Stimulated activated CD8-positive, alpha-beta memory T cell treated with anti-CD3 and anti-CD28 coated beads, Interleukin-7, amount 100 ng/mL, for 24 hours (primary cell): Measurements from ENCODE around the gene PTPRE.

ENCODE experiments used
- DNase-seq: peaks from one replicate; pipeline ENCODE4 v3.0.0-alpha.2; 2020; ENCODE audit warnings: low read depth

The PTPRE gene

DNA sequence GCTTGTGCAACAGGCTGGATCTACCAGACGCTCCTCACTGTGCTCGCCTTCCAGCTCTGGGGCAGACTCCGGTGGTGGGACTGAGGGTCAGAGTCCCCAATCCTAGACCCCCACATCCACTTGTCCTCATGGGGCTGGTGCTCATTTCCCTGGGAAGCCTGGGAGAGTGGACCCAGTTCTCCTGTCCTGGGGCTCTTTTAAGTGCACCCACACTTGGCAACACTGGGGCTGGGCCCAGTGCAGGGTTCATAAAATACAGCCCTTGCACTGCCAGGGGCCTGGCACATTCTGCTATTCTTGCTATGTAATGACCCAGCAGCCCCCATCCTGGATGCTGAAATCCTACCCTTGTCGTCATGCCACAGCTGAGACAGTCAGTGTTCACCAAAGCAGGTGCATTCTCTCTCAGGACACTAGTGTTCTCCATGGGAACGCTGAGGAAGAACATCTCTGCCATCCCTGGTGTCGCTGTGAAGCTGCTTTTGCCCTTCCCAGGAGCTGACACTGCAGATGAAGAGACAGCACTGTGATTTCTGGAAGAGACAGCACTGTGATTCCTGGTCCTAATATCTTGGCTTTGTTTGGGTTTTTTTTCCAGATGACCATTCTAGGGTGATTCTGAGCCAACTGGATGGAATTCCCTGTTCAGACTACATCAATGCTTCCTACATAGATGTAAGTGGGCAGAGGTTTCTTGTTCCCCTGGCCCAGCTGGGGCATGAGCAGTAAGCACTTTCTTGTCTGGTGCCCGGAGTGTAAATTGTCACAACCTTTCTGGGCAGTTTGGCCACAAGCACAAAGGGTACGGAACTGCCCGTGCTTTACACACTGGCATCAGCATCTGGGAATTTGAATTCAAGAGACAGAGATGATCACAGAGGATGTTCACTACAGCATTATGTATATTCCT, 153.7 kb downstream of the PTPRE start:
- DNase-seq, result no peak

DNA sequence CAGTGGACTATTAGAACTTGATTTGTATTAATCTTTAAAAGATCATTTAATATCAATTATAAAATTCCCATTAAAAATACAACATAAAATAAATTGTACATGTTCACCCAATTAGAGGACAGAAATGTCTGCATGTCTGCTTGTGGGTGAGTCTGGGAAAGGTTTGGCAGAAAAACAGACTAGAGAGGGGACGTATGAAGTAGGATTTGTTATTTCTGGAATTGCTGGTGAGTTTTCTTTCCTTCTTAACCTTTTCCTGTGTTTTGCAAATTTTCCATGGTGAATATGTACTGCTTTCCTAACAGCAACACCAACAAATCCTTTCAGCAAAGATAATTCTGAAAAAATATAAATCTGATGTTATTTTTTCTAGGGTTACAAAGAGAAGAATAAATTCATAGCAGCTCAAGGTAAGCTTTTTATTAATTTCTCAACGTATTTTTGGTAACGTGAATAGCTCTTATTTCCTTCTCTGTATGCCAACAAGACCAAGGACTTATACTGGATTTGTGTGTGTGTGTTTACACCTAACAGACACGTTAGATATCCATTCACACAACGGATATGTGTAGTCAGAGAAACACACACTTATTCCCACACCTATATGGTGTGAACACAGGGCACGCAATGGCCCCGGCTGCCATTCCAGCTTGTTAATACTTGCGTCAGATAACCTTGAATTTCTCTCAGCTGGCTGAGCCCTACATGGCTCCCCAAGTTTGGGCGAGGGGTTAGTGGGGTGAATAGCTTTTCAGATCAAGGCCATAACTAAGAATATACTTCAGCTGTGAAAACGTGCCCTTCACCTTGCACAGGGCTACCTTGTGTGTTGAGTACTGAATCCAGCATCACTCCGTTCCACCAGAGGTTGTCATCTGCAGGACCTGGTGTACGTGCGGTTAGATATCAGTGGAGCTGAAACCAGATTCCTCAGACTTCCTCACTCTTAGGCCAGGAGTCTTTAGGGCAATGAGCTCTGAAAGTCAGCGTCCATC, 154.7 kb downstream of the PTPRE start:
- DNase-seq, result no peak

DNA sequence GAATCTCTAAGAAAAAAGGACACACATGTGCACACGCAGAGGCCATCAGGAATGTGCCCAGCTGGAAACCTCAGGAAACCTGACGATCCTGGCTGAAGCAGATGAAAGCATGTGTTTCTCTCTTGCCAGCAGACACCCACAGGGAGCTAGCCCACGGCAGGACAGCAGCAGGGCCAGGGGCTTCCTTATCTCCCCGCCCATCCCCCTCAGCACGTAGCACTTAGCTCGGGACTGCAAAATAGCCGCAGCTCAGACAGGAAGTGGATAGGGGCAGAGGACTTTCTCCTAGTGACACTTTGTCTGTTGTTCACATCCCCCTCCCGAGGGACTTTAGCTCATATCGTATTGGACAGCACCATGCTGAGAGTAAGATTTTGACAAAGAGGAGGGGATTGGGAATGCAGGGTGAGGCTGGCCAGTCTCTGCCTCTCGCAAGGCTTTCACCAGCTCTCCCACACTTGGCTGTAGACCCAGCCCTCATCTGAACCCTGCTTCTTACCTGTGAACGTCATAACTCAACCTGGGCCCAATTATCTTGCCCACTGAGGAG, 155.5 kb downstream of the PTPRE start:
- no peak for DNase-seq

DNA sequence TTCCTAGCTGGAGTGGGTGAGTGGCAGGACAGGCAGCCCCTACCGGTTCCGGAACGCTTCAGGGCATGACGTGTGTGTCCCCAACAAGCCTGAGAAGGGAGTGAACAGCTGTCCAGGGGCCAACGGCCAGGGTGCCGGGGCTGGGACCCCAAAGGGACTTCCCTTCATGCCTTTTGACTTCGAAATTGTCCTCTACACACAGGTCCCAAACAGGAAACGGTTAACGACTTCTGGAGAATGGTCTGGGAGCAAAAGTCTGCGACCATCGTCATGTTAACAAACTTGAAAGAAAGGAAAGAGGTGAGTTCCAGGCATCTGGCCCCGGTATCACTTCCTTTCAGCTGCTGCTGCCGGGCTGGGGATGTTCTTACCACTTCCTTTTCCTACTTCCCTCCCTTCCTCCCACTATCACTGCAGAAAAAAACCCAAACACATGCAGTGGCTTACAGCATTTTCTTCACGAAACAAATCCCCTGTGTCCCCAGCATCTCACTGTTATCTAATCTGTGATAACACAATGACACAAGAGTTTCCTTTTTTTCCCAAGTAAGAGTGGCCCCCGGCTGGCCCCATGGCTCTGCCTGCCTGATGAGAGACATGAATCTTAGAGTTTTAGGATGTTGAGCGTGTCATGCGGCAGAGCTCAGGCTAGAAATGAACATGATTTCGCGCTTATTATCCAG, 156.1 kb downstream of the PTPRE start:
- no peak for DNase-seq

DNA sequence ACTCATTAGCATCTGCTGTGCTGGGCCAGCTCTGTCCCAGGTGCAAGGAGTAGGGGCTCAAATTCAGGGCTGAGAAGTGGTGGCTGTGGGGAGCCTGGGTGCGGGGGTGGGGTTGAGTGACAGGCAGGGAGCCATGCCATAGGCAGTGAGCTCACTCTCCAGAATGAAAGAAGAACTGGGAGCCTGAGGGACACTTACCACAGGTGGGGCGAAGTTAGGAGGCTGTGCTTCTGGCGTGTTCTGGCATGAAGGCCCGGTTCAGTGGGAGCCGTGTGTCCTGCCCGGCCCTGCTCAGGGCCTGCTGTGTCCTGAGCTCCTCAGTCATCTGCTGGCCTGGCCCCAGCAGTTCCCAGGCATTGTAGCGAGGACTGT, 156.8 kb downstream of the PTPRE start:
- peak; percentile 14 for DNase-seq

DNA sequence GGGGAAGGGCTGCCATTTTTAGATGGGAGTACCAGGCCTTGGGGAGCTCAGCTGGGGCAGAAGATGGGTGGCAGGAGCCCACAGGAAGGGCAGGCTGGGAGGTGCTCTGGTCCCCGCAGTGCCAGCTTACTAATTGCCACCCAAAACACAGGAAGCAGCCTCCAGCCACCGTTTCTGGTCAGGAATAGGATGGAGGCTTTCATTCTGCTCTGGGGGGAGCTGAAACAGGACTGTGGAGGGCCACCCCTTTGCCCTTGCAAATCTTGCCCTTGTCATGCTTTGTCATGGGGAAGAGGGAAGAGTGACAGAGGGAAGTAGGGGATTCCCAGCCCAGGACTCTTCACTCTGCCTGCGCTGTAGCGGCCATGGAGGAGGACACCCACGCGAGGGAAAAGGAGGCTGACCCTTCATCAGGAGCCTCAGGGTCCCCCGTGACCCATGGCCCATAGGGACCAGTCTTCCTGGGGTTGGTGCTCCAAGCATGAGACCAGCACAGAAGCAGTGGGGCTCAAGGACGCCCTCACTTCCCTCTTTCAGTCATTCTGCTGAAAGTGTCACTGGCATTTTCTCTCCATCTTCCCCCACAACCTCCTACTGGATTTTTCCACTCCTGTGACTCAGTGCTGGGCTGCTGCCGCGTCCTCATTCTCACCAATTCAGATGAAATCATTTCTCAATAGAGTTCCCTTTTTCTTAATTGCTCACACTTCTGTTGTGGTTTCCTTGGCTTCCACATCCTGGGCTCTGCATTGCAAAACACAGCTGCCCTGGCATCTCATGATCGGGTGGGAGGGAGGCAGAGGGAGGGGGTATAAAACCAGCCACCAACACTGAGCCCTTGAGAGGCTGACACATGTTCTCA, 157.4 kb downstream of the PTPRE start:
- peak; percentile 54 for DNase-seq

DNA sequence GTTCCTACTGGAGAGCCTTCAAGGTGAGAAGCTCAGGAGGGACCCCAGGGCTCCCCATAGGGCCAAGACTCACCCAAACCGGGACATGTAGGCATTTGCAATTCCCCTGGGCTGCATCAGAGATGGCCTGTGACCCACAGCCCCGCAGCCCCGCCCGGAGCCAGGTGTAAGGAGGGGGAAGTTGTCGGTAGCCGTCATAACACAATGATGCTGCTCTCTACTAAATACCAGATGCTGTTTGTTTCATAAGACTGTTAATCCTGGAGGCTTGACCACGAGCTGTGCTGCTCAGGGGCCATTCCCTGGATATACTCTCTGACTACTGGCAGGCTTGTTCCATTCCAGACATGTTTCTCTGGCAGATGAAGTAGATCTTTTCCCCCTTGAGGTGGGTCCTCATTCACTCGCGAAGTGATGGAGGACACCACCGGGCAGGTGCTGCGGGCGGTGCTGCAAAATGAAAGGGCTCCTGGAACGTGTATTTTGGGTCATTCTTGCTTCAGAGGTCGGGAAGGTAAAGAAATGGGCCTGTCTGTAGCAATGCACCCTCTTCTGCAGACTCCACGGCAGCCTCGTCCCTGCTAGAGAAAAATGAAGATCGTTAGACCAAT, 158.2 kb downstream of the PTPRE start:
- DNase-seq, result no peak

DNA sequence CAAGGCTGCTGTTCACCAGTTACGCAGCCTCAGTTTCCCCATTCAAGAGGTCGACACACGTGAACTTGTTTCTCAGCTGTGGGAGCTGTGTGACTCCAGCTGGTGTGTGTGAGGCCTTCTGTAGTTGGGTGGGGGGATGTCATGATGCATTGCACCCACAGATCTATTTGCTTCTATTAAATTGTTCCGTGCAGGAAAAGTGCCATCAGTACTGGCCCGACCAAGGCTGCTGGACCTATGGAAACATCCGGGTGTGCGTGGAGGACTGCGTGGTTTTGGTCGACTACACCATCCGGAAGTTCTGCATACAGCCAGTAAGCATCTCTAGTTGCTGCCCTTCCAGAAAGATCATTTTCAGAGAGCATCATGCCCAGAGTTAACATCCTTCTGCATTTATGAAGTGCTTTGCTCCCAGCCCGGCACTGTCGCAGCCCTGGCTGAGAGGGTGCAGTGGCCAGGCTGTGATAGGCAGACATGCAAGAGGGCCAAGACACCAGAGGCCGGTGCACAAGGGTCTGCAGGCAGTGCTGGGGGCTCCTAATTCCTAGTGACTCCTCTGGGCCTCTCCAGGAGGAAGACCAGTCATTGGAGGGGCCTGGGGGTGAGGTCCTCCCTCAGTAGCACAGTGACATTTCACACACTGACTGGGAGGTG, 159.1 kb downstream of the PTPRE start:
- no peak for DNase-seq

DNA sequence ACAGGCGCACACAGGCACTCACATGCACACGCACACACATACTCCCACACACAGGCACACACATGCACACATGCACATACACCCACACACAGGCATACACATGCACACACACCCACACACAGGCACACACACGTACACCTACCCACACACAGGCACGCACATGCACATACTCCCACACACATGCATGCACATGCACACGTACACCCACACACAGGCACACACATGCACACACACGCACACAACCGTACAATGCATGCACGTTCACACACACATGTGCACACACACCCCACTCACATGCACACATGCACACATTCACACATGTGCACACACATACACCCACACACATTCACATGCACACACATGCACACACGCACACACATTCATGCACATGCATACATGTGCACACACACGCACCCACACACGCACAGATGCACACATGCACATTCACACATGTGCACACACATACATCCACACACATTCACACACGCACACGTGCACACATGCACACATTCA, 160.0 kb downstream of the PTPRE start:
- no peak for DNase-seq

DNA sequence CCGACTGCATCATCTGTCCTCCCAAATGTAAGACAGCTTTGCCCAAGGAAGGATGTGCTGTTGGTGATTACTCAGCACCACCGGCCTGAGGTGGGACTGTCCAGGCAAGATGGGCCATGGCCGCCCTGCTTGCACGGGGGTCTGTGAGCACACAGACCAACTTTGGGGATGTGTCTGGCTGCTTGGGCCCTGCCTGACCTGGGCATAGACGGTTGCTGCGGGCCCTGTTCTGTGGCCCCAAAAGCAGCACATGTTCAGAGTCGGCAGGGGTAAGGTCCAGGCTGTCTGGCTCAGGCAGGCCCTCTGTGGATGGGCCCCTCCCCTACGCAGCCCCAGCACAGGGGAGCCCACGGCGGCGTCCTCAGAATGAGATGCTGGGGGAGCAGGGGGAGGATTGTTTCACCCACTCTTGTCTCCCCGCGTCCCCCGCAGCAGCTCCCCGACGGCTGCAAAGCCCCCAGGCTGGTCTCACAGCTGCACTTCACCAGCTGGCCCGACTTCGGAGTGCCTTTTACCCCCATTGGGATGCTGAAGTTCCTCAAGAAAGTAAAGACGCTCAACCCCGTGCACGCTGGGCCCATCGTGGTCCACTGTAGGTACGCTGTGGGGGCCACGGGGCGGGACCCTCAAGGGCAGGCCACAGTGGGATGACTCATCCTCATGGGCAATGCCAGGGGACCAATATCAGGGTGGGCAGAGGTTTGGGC, 160.9 kb downstream of the PTPRE start:
- no peak for DNase-seq

DNA sequence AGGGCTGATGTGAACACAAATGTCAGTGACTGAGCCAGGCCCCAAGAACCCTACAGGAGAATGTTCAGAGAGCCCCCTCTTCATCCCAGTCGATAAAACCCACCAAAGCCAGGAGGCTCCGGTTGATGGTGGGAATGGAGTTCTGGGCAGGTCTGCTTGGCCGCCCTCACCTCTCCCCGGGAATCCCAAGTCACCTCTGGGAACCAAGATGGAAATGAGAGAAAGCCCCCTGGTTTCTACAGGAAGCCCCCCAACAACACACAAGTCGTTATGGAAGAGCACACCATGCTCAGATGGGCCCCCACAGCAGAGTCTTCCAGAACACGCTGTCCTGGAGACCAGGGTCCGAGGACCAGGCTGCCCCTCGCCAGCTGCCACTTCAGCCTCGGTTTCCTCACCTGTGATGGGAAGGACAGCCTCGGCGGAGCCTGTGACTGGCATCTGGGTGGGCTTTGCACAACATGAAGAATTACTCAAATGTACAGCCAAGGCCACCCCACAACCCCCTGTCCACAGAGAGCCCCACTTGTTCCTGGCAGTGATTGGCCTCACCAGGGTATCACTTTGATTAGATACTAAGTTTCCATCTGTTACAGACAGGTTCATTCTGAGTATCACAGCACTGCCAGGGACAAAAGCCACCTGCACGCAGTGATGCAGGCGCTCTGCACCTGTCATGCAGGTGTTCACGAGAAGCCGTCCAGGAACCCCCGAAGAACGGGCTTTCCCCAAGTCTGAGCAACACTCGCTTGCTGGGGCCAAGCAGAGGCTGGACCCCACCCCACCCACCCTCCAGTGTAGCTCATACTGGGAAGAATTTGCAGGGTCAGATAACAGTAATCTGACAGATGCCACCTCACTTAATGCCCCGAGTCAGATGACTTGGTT, 161.7 kb downstream of the PTPRE start:
- no peak for DNase-seq

DNA sequence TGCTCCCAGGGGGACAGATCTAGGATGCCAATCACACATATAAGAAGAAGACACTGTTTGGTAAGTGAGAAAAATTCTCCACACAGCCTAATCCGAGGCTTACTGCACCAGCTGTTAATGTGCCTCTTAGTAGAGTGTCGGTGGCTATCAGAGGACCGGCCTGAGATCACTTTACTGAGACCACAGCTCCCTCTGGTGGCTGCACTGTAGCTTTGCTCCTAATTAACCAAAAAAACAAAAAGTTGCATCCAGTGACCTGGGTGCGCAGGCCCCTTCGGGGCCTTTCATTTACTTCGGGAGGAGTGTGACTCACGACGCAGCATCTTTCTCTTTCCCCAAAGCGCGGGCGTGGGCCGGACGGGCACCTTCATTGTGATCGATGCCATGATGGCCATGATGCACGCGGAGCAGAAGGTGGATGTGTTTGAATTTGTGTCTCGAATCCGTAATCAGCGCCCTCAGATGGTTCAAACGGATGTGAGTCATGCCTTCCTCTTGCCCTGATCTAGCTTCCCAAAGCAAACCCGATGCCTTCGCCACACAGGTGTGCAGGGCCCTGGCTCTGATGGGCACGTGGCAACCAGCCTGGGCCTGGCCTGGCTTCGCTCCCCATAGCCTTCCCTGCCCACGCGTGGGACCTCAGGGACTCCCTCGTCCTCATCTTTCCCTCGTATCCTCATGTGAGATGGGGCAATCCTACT, 162.6 kb downstream of the PTPRE start:
- peak; percentile 65 for DNase-seq

DNA sequence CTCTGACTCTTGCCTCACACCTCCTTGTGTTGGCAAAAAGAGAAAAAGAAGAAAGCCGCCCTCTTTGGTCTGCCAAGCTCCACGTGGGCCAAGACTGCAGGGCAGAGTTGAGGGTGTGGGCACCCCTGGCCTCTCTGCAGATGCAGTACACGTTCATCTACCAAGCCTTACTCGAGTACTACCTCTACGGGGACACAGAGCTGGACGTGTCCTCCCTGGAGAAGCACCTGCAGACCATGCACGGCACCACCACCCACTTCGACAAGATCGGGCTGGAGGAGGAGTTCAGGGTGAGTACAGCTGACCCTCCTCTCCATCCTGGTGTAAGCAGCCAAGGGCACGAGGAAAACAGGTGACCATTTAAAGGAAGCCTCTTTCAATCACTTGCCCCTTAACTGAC, 163.3 kb downstream of the PTPRE start:
- no peak for DNase-seq

DNA sequence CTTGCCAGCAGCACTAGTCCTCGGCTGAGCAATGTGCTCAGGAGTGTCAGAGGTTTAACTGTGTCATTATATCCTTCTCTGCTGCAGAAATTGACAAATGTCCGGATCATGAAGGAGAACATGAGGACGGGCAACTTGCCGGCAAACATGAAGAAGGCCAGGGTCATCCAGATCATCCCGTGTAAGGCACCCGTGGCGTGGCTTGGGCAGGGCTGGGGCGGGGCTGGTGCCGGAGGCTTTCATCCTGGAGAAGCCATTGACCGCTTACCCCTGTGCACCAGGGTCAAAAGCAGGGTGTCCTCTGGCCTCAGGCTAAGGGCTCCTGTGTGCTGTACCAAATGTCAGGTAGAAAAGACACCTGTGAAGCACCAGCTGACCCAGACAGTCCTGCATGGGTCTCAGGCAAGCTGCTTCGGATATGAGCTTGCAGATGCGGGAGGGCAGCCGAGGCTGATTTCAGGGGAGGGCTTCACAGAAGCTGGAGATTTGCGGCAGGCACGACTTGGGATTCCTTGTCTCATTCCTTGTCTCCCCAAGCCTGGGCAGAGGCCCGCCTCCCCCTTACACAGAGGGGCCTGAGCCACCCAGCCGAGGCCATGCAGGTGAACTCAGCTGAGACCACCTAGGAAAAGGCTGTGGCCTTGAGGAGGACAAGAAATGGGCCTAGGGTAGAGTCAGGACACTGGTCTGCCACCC, 164.0 kb downstream of the PTPRE start:
- no peak for DNase-seq

DNA sequence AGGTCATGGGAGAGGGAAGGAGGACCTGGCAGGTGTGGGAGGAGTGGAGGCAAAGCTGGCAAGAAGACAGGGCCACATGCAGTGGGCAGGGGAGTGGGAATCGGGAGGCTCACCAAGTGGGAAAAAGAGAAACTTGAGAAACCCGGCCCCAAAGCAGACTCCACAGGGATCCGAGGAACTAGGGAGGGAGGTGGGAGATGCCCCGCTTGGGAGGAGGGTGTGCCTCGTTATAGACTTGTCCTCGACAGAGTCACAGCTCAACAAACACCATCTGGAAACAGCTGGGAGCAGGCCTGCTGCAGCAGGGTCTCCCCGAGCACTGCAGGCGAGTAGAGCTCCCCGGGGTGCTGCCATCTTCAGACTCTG, 164.5 kb downstream of the PTPRE start:
- no peak for DNase-seq

DNA sequence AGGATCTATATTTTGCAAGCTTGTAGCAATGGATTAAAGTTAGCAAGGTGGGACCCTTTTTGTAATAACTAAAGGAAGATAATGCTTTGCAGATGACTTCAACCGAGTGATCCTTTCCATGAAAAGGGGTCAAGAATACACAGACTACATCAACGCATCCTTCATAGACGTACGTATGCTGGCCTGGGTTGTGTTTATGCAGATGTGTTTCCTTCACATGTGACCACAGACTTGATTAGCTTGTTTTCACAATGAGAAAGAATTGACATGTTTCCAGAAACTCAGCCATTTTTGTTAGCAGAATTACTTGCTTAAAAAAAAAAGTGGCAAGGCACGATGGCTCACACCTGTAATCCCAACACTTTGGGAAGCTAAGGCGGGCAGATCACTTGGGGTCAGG, 165.1 kb downstream of the PTPRE start:
- no peak for DNase-seq
